ENCODE data around the gene TFDP2.

TFDP2 gene

GRCh38 chr3:142072816-142073215 lies 76.5 kb downstream of the TFDP2 start:
- no peak for DNase-seq

- no peak for DNase-seq
These were observed 83.4 kb downstream of the TFDP2 start for GRCh38 chr3:142065932-142066331.

GRCh38 chr3:142065344-142065743 lies 84.0 kb downstream of the TFDP2 start:
- no peak for DNase-seq

- DNase-seq: no peak
These were observed 84.9 kb downstream of the TFDP2 start for GRCh38 chr3:142064454-142064853.

GRCh38 chr3:142057331-142057725 lies 92.0 kb downstream of the TFDP2 start:
- no peak for DNase-seq

GRCh38 chr3:142056656-142057330 lies 92.6 kb downstream of the TFDP2 start:
- no peak for DNase-seq

GRCh38 chr3:142053835-142054234 lies 95.5 kb downstream of the TFDP2 start:
- DNase-seq: no peak

- peak in 1 of 5 donors; percentile 28 for DNase-seq
These were observed 96.1 kb downstream of the TFDP2 start for GRCh38 chr3:142053244-142053643.

GRCh38 chr3:142051351-142051750 lies 98.0 kb downstream of the TFDP2 start:
- no peak for DNase-seq

- no peak for DNase-seq
These were observed 102.3 kb downstream of the TFDP2 start for GRCh38 chr3:142047021-142047369.

GRCh38 chr3:142046320-142047020 lies 102.9 kb downstream of the TFDP2 start:
- DNase-seq: no peak

GRCh38 chr3:142040941-142041491 lies 108.3 kb downstream of the TFDP2 start:
- no peak for DNase-seq

- no peak for DNase-seq
These were observed 113.9 kb downstream of the TFDP2 start for GRCh38 chr3:142035308-142035922.

- no peak for DNase-seq
These were observed 116.1 kb downstream of the TFDP2 start for GRCh38 chr3:142033292-142033691.

- DNase-seq: no peak
These were observed 117.8 kb downstream of the TFDP2 start for GRCh38 chr3:142031575-142031974.

GRCh38 chr3:142029791-142030190 lies 119.6 kb downstream of the TFDP2 start:
- no peak for DNase-seq

- no peak for DNase-seq
These were observed 120.2 kb downstream of the TFDP2 start for GRCh38 chr3:142029052-142029642.

GRCh38 chr3:142028243-142028777 lies 121.0 kb downstream of the TFDP2 start:
- DNase-seq: peak in 2 of 5 donors; percentile 18 to 58

GRCh38 chr3:142027735-142028134 lies 121.6 kb downstream of the TFDP2 start:
- peak in 1 of 5 donors; percentile 7 for DNase-seq

GRCh38 chr3:142027300-142027699 lies 122.0 kb downstream of the TFDP2 start:
- no peak for DNase-seq

- no peak for DNase-seq
These were observed 123.0 kb downstream of the TFDP2 start for GRCh38 chr3:142026333-142026732.

GRCh38 chr3:142022381-142022780 lies 127.0 kb downstream of the TFDP2 start:
- DNase-seq: peak in 1 of 5 donors; percentile 35

GRCh38 chr3:142021127-142021526 lies 128.2 kb downstream of the TFDP2 start:
- no peak for DNase-seq
